ENCODE measurements around the gene GREM1.

The GREM1 gene

GRCh38 chr15:32732574-32733157 is 14.9 kb downstream of the GREM1 start:
- no peak for DNase-seq

- no peak for DNase-seq
Observed at GRCh38 chr15:32733281-32733680, 15.5 kb downstream of the GREM1 start.

- DNase-seq, result no peak
Observed at GRCh38 chr15:32735989-32736700, 18.3 kb downstream of the GREM1 start.

GRCh38 chr15:32736701-32737061 is 18.9 kb downstream of the GREM1 start:
- no peak for DNase-seq

- DNase-seq, result no peak
Observed at GRCh38 chr15:32737304-32737703, 19.5 kb downstream of the GREM1 start.

GRCh38 chr15:32738666-32739065 is 20.9 kb downstream of the GREM1 start:
- no peak for DNase-seq

- no peak for DNase-seq
Observed at GRCh38 chr15:32739522-32740063, 21.8 kb downstream of the GREM1 start.

- no peak for DNase-seq
Observed at GRCh38 chr15:32743411-32744140, 25.8 kb downstream of the GREM1 start.

GRCh38 chr15:32746116-32746857 is 28.5 kb downstream of the GREM1 start:
- no peak for DNase-seq

- no peak for DNase-seq
Observed at GRCh38 chr15:32747921-32748342, 30.1 kb downstream of the GREM1 start.

- DNase-seq, result no peak
Observed at GRCh38 chr15:32750979-32751378, 33.2 kb downstream of the GREM1 start.

GRCh38 chr15:32757426-32757825 is 39.6 kb downstream of the GREM1 start:
- no peak for DNase-seq

- DNase-seq, result no peak
Observed at GRCh38 chr15:32763295-32763694, 45.5 kb downstream of the GREM1 start.

- no peak for DNase-seq
Observed at GRCh38 chr15:32765236-32765635, 47.4 kb downstream of the GREM1 start.

- no peak for DNase-seq
Observed at GRCh38 chr15:32766101-32766500, 48.3 kb downstream of the GREM1 start.

- no peak for DNase-seq
Observed at GRCh38 chr15:32767236-32767635, 49.4 kb downstream of the GREM1 start.

GRCh38 chr15:32774022-32774421 is 56.2 kb downstream of the GREM1 start:
- DNase-seq, result no peak

GRCh38 chr15:32775103-32775502 is 57.3 kb downstream of the GREM1 start:
- no peak for DNase-seq

GRCh38 chr15:32778391-32779176 is 60.8 kb downstream of the GREM1 start:
- no peak for DNase-seq

GRCh38 chr15:32781781-32782180 is 64.0 kb downstream of the GREM1 start:
- DNase-seq, result no peak

- no peak for DNase-seq
Observed at GRCh38 chr15:32784581-32784980, 66.8 kb downstream of the GREM1 start.

- no peak for DNase-seq
Observed at GRCh38 chr15:32786906-32787305, 69.1 kb downstream of the GREM1 start.

Data from activated CD4-positive, alpha-beta T cell treated with anti-CD3 and anti-CD28 coated beads for 48 hours (primary cell).